Measurements from ENCODE around the gene BAIAP2L1. TPM values are rescaled to one million over a fixed set of nuclear protein-coding genes. Genes with fewer than 3 reads are reported as not detected.

Gene BAIAP2L1
- polyA plus RNA-seq, 1 donor (not counting 4 experiments of a cell fraction or from before 2014, with no cell fraction given) = 41.7 TPM

DNA sequence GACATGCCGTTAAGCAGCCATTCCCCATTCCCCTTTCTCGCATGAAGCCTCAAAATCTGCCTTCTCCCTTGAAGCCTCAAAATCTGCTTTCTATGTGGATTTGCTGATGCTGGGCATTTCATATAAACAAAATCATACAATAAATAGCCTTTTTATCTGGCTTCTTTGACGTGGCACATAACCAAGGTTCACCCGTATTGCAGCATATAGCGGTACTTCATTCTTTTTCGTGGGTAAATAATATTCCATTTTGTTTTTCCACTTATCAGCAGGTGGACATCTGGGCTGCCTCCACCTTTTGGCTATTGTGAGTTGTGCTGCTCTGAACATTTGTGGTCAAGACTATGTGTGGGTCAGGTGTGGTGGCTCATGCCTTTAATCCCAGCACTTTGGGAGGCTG lies 62.4 kb downstream of the BAIAP2L1 start:
- no peak for FAIRE-seq
- TF ChIP-seq, protein P1, sequence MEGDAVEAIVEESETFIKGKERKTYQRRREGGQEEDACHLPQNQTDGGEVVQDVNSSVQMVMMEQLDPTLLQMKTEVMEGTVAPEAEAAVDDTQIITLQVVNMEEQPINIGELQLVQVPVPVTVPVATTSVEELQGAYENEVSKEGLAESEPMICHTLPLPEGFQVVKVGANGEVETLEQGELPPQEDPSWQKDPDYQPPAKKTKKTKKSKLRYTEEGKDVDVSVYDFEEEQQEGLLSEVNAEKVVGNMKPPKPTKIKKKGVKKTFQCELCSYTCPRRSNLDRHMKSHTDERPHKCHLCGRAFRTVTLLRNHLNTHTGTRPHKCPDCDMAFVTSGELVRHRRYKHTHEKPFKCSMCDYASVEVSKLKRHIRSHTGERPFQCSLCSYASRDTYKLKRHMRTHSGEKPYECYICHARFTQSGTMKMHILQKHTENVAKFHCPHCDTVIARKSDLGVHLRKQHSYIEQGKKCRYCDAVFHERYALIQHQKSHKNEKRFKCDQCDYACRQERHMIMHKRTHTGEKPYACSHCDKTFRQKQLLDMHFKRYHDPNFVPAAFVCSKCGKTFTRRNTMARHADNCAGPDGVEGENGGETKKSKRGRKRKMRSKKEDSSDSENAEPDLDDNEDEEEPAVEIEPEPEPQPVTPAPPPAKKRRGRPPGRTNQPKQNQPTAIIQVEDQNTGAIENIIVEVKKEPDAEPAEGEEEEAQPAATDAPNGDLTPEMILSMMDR (optimal IDR thresholded peaks at IDR 0.05 in 1 of 3, IDR thresholded peaks at IDR 0.05 in 1 of 3, conservative IDR thresholded peaks at IDR 0.05 in 1 of 3; ENCODE audit: extremely low read depth in 1 of 3, insufficient read depth in 2 of 3, low read length in 3 of 3) = no peak
- TF ChIP-seq EZH2 (IDR thresholded peaks at IDR 0.05; ENCODE audit: low read length) = no peak
- peaks cover 51% of the 10 kb centered on the region for H3K79me2 ChIP-seq (ENCODE audit: control insufficient read depth, insufficient read depth, low read length)

DNA sequence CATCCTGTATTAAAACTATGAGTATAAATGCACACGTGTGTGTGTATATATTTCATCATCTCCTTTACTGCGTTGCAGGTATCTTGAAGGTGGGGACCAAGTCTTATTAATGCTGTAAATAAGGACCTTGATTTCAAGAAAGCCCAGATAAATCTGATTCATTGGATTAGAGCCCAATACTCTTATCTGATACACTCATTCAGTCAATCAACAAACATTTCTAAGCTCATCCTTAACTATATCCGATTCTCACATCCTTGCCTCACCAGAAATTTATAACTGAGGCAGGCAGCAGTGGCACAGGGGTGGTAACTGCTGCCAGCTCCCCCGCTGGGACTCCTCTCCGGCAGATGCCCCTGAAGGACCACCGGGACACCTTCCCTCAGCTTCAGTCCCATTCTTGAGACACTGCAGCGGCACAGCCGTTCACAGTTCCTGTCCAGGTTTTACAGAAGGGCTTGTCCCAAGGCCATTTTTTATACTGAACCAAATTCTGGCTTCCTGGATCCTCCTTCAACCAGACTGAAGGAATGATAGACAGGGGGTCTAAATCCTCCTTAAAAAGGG lies 65.4 kb downstream of the BAIAP2L1 start:
- Histone ChIP-seq H3K9ac (ENCODE audit: control insufficient read depth, extremely low read depth, insufficient read depth, low read length) (no peak overlapping the region), H3K36me3 (ENCODE audit: control insufficient read depth in 2 of 2, extremely low read depth in 1 of 2, insufficient read depth in 2 of 2, low read length in 2 of 2) (peaks cover 3% of the 10 kb centered on the region in 2 experiments), H3K79me2 (ENCODE audit: control insufficient read depth, insufficient read depth, low read length) (peaks cover 46% of the 10 kb centered on the region), H3K27me3 (ENCODE audit: control insufficient read depth, extremely low read depth, insufficient read depth, low read length) (no peaks in the 10 kb centered on the region), H3K4me3 (ENCODE audit: control insufficient read depth in 2 of 3, extremely low read depth in 1 of 3, insufficient read depth in 2 of 3, low read depth in 1 of 3, low read length in 3 of 3) (no peak overlapping the region), H2AFZ (ENCODE audit: control insufficient read depth, low read length) (no peak overlapping the region), H3K27ac (ENCODE audit: control insufficient read depth, insufficient read depth, low read length) (no peak overlapping the region), H4K20me1 (ENCODE audit: control insufficient read depth, extremely low read depth, insufficient read depth, low read length) (no peaks in the 10 kb centered on the region), H3K4me1 (ENCODE audit: control insufficient read depth, extremely low read depth, insufficient read depth, low read length) (no peaks in the 10 kb centered on the region), H3K9me3 (ENCODE audit: control insufficient read depth, low read depth, low read length) (no peaks in the 10 kb centered on the region), H3K4me2 (ENCODE audit: control insufficient read depth, extremely low read depth, insufficient read depth, low read depth, low read length) (no peak overlapping the region), H3K9me1 (ENCODE audit: control insufficient read depth, extremely low read depth, insufficient read depth, low read length) (no peaks in the 10 kb centered on the region)
- FAIRE-seq (no peak), DNase-seq (ENCODE audit: low read depth, low spot score) (no peak)
- dilution Hi-C loops (cut with MboI; ENCODE audit: extremely low pct_ligation_motif_present, low sequenced_read_pairs) = no loop called here
- no peak for TF ChIP-seq EZH2 (IDR thresholded peaks at IDR 0.05; ENCODE audit: low read length)
- TF ChIP-seq, protein P1 (optimal IDR thresholded peaks at IDR 0.05 in 1 of 3, IDR thresholded peaks at IDR 0.05 in 1 of 3, conservative IDR thresholded peaks at IDR 0.05 in 1 of 3; ENCODE audit: extremely low read depth in 1 of 3, insufficient read depth in 2 of 3, low read length in 3 of 3) = no peak

More for the DNA sequence above, 62.4 kb downstream of the BAIAP2L1 start:
- H3K36me3 ChIP-seq (ENCODE audit: control insufficient read depth in 2 of 2, extremely low read depth in 1 of 2, insufficient read depth in 2 of 2, low read length in 2 of 2) = peaks cover 1 to 3% of the 10 kb centered on the region in 2 experiments
- H4K20me1 ChIP-seq (ENCODE audit: control insufficient read depth, extremely low read depth, insufficient read depth, low read length) = no peaks in the 10 kb centered on the region
- dilution Hi-C loops (cut with MboI; ENCODE audit: extremely low pct_ligation_motif_present, low sequenced_read_pairs) = no loop called here
- H2AFZ ChIP-seq (ENCODE audit: control insufficient read depth, low read length) = no peak overlapping the region
- H3K4me1 ChIP-seq (ENCODE audit: control insufficient read depth, extremely low read depth, insufficient read depth, low read length) = no peaks in the 10 kb centered on the region
- no peak overlapping the region for H3K27ac ChIP-seq (ENCODE audit: control insufficient read depth, insufficient read depth, low read length)
- no peak overlapping the region for H3K9ac ChIP-seq (ENCODE audit: control insufficient read depth, extremely low read depth, insufficient read depth, low read length)
- no peak overlapping the region for H3K4me3 ChIP-seq (ENCODE audit: control insufficient read depth in 2 of 3, extremely low read depth in 1 of 3, insufficient read depth in 2 of 3, low read depth in 1 of 3, low read length in 3 of 3)
- H3K4me2 ChIP-seq (ENCODE audit: control insufficient read depth, extremely low read depth, insufficient read depth, low read depth, low read length) = no peak overlapping the region
- no peaks in the 10 kb centered on the region for H3K27me3 ChIP-seq (ENCODE audit: control insufficient read depth, extremely low read depth, insufficient read depth, low read length)
- DNase-seq (ENCODE audit: low read depth, low spot score) = no peak
- H3K9me3 ChIP-seq (ENCODE audit: control insufficient read depth, low read depth, low read length) = no peaks in the 10 kb centered on the region
- H3K9me1 ChIP-seq (ENCODE audit: control insufficient read depth, extremely low read depth, insufficient read depth, low read length) = no peaks in the 10 kb centered on the region

Data from keratinocyte (primary cell).